HCT116 (cell line): ENCODE results near the gene CLPTM1L. TPM values are rescaled to one million over a fixed set of nuclear protein-coding genes. Genes with fewer than 3 reads are reported as not detected.

Source experiments
- ATAC-seq: fragments of 200-7000 bp; cut with Tn5 transposase; 2 replicates; pipeline ENCODE4 v1.9.1; 2020; ENCODE audit warnings: mild to moderate bottlenecking, moderate library complexity
- BruUV-seq: library from RNA; stranded (reverse); fragments of 400-500 nt; replicated peaks from 2 replicates; lab custom pipeline; 2021; lab: Mats Ljungman, UMichigan
- CTCF ChIA-PET: fragments of 300-600 bp; sonication (Branson Sonifier 250); formaldehyde crosslinking; loops from one replicate; lab custom pipeline; 2021; ENCODE audit warnings: antibody characterized with exemption; lab: Charles Lee
- POLR2A ChIA-PET: fragments of 300-600, 350-600 bp; sonication (Branson Sonifier 250); formaldehyde crosslinking; loops from one replicate; lab custom pipeline; 2021; ENCODE audit warnings: antibody characterized with exemption; lab: Charles Lee
- RAD21 ChIA-PET, 2 experiments: fragments of 300-600 bp; sonication (Branson Sonifier 250); formaldehyde crosslinking; loops; one replicate each; lab custom pipeline; 2023; ENCODE audit warnings: low total read pairs in 2 of 2; ENCODE audit not compliant: uncharacterized antibody in 2 of 2, unreplicated experiment in 2 of 2, low non-redundant PET in 1 of 2; lab: Charles Lee
- DNase-seq: peaks from one replicate; pipeline ENCODE4 v3.0.0-alpha.2; 2010; ENCODE audit warnings: low read depth, low spot score
- H2AFZ ChIP-seq: fragments of 200-600 bp; shearing (Covaris generic), sonication (generic); 2 replicates; pipeline ENCODE4 v1.6.1; 2017; ENCODE audit warnings: low read depth, mixed run types, mixed read lengths, antibody characterized with exemption, low read length; ENCODE audit not compliant: poor library complexity, severe bottlenecking
- H3K27ac ChIP-seq: 2 replicates; pipeline ENCODE4 v1.5.1; 2012; ENCODE audit warnings: low read depth, low read length
- H3K27me3 ChIP-seq: fragments of 200-600 bp; sonication (generic); 2 replicates; pipeline ENCODE4 v1.6.1; 2016; ENCODE audit warnings: mixed run types, low read length, mixed read lengths; ENCODE audit not compliant: insufficient read depth
- H3K36me3 ChIP-seq, 2 experiments: fragments of 200-500 bp in 1 of 2; fragments of 200-600 bp in 1 of 2; sonication (Bioruptor generic) in 1 of 2; sonication (generic) in 1 of 2; 2 replicates each; pipeline versions ENCODE4 v1.5.1 to v1.6.1; 2014 to 2016; ENCODE audit warnings: low read length in 2 of 2, inconsistent platforms in 1 of 2, mixed read lengths in 1 of 2, mixed run types in 1 of 2; ENCODE audit not compliant: insufficient read depth in 2 of 2, control insufficient read depth in 1 of 2
- H3K4me1 ChIP-seq, 2 experiments: fragments of 200-600 bp in 1 of 2; sonication (generic) in 1 of 2; 2 replicates each; pipeline versions ENCODE4 v1.5.1 to v1.6.1; 2012 to 2017; ENCODE audit warnings: low read length in 2 of 2, inconsistent platforms in 1 of 2, mild to moderate bottlenecking in 1 of 2, mixed read lengths in 1 of 2, mixed run types in 1 of 2, moderate library complexity in 1 of 2; ENCODE audit not compliant: insufficient read depth in 2 of 2, control insufficient read depth in 1 of 2
- H3K4me2 ChIP-seq: fragments of 200-600 bp; sonication (generic); 2 replicates; pipeline ENCODE4 v1.6.1; 2017; ENCODE audit warnings: mixed run types, low read length, mixed read lengths
- H3K4me3 ChIP-seq, 2 experiments: fragments of 200-600 bp in 1 of 2; sonication (generic) in 1 of 2; replicated peaks in 1 of 2; 2 replicates each; pipeline ENCODE4 v1.5.1; 2011 to 2016; ENCODE audit warnings: low read length in 2 of 2, control low read depth in 1 of 2, low read depth in 1 of 2, mild to moderate bottlenecking in 1 of 2, mixed read lengths in 1 of 2, mixed run types in 1 of 2
- H3K79me2 ChIP-seq: fragments of 200-600 bp; sonication (generic); 2 replicates; pipeline ENCODE4 v1.6.1; 2017; ENCODE audit warnings: mild to moderate bottlenecking, mixed run types, low read length, moderate library complexity, mixed read lengths; ENCODE audit not compliant: insufficient read depth
- H3K9ac ChIP-seq: fragments of 200-600 bp; sonication (generic); 2 replicates; pipeline ENCODE4 v1.6.1; 2016; ENCODE audit warnings: low read length, mixed read lengths
- H3K9me2 ChIP-seq: fragments of 200-600 bp; sonication (generic), shearing (Covaris generic); 2 replicates; pipeline ENCODE4 v1.6.1; 2017; ENCODE audit warnings: mixed run types, mild to moderate bottlenecking, moderate library complexity; ENCODE audit not compliant: insufficient read depth
- H3K9me3 ChIP-seq, 2 experiments: fragments of 200-500 bp in 1 of 2; fragments of 200-600 bp in 1 of 2; sonication (Bioruptor generic) in 1 of 2; sonication (generic) in 1 of 2; 2 replicates each; pipeline ENCODE4 v1.6.1; 2014 to 2017; ENCODE audit warnings: low read length in 2 of 2, mixed read lengths in 2 of 2, inconsistent platforms in 1 of 2, low read depth in 1 of 2, mild to moderate bottlenecking in 1 of 2, mixed run types in 1 of 2, moderate library complexity in 1 of 2; ENCODE audit not compliant: control insufficient read depth in 1 of 2, insufficient read depth in 1 of 2
- H4K20me1 ChIP-seq: fragments of 200-600 bp; sonication (generic), shearing (Covaris generic); 2 replicates; pipeline ENCODE4 v1.6.1; 2017; ENCODE audit warnings: mixed run types, mild to moderate bottlenecking, moderate library complexity; ENCODE audit not compliant: insufficient read depth
- ATF3 ChIP-seq: IDR thresholded peaks from 2 replicates; pipeline ENCODE4 v1.6.1; 2012
- EGR1 ChIP-seq: IDR thresholded peaks from 2 replicates; pipeline ENCODE4 v1.6.1; 2012; ENCODE audit warnings: low read depth
- ELF1 ChIP-seq: IDR thresholded peaks from 2 replicates; pipeline ENCODE4 v1.6.1; 2012; ENCODE audit warnings: low read depth, borderline replicate concordance
- EZH2 ChIP-seq: fragments of 200-600 bp; sonication (generic); IDR thresholded peaks from 2 replicates; pipeline ENCODE4 v1.6.1; 2017; ENCODE audit warnings: antibody characterized with exemption, mixed run types
- EZH2phosphoT487 ChIP-seq: fragments of 200-600 bp; IDR thresholded peaks from 2 replicates; pipeline ENCODE4 v1.6.1; 2018; ENCODE audit warnings: antibody characterized with exemption, borderline replicate concordance
- FOSL1 ChIP-seq: IDR thresholded peaks from 2 replicates; pipeline ENCODE4 v1.6.1; 2012; ENCODE audit warnings: low read depth
- JUND ChIP-seq: IDR thresholded peaks from 2 replicates; pipeline ENCODE4 v1.6.1; 2012
- MAX ChIP-seq: IDR thresholded peaks from 2 replicates; pipeline ENCODE4 v1.6.1; 2012
- POLR2AphosphoS5 ChIP-seq: IDR thresholded peaks from 2 replicates; pipeline ENCODE4 v1.6.1; 2011; ENCODE audit warnings: mild to moderate bottlenecking, low read depth, low read length, moderate library complexity
- SIN3A ChIP-seq: IDR thresholded peaks from 2 replicates; pipeline ENCODE4 v1.6.1; 2012; ENCODE audit warnings: low read depth
- SRF ChIP-seq: IDR thresholded peaks from 2 replicates; pipeline ENCODE4 v1.6.1; 2012; ENCODE audit warnings: low read depth
- TCF7L2 ChIP-seq: IDR thresholded peaks from 2 replicates; pipeline ENCODE4 v1.7.0; 2011; ENCODE audit warnings: borderline replicate concordance, inconsistent platforms; ENCODE audit not compliant: insufficient read depth, insufficient read length; ENCODE audit errors: extremely low read depth
- ZBTB33 ChIP-seq: IDR thresholded peaks from 2 replicates; pipeline ENCODE4 v1.6.1; 2011; ENCODE audit warnings: mild to moderate bottlenecking, low read length, moderate library complexity; ENCODE audit not compliant: insufficient replicate concordance; ENCODE audit errors: extremely low read depth
- ZFX ChIP-seq: fragments of 450-650 bp; IDR thresholded peaks from 2 replicates; pipeline ENCODE4 v1.6.1; 2017
- ZNF274 ChIP-seq: fragments of 200-500 bp; sonication (Bioruptor generic); IDR thresholded peaks from 2 replicates; pipeline ENCODE4 v1.6.1; 2014; ENCODE audit warnings: mild to moderate bottlenecking, low read depth, low read length, inconsistent platforms
- intact Hi-C: fragments of 100-400 bp; cut with micrococcal nuclease; formaldehyde crosslinking; loops from 2 replicates; pipeline ENCODE4 v1.10.0; 2022
- total RNA-seq: library from RNA; stranded (reverse); gene quantifications from one replicate; pipeline ENCODE4 v1.2.1, GENCODE V29; 2021; ENCODE audit not compliant: unreplicated experiment

The CLPTM1L gene
- total RNA-seq, 1 experiment from 2014 or later, result 98.4 TPM

- no peaks in the 10 kb centered on the region for H3K9me2 ChIP-seq
- no peaks in the 10 kb centered on the region for H3K79me2 ChIP-seq
- DNase-seq, result no peak
- no TSS peak for BruUV-seq
- RAD21 ChIA-PET, result no interaction called here
- H3K36me3 ChIP-seq, result no peaks in the 10 kb centered on the region
- no peak overlapping the region for H3K27ac ChIP-seq
- no peak overlapping the region for H2AFZ ChIP-seq
- peaks cover 5 to 7% of the 10 kb centered on the region in 2 experiments; a peak in 3 of 4 replicates for H3K4me1 ChIP-seq
- ATAC-seq, result no peak
- CTCF ChIA-PET, result no interaction called here
- no peaks in the 10 kb centered on the region for H4K20me1 ChIP-seq
- peaks cover 42% of the 10 kb centered on the region; the same call in 1 of the 2 replicates for H3K27me3 ChIP-seq
- H3K4me3 ChIP-seq, result no peak overlapping the region
- H3K9me3 ChIP-seq, result no peaks in the 10 kb centered on the region
- POLR2A ChIA-PET, result no interaction called here
- no peak overlapping the region for H3K4me2 ChIP-seq
- intact Hi-C loops, result no loop called here
- TF ChIP-seq ELF1, result no peak
- TF ChIP-seq, all 23 proteins: peak for 0
- no peak overlapping the region for H3K9ac ChIP-seq
Measured at GRCh38 chr5:1390861-1391600, 46.1 kb upstream of the CLPTM1L start.

GRCh38 chr5:1390333-1390732 is 45.4 kb upstream of the CLPTM1L start:
- Histone ChIP-seq H4K20me1 (no peaks in the 10 kb centered on the region), H3K4me2 (no peak overlapping the region), H3K79me2 (no peaks in the 10 kb centered on the region), H3K9ac (no peak overlapping the region), H3K27me3 (peaks cover 35% of the 10 kb centered on the region; the same call in 1 of the 2 replicates), H3K27ac (no peak overlapping the region), H2AFZ (no peak overlapping the region), H3K4me1 (peaks cover 8 to 14% of the 10 kb centered on the region in 2 experiments; a peak in 3 of 4 replicates), H3K9me2 (no peaks in the 10 kb centered on the region), H3K4me3 (no peak overlapping the region), H3K9me3 (no peaks in the 10 kb centered on the region), H3K36me3 (no peaks in the 10 kb centered on the region)
- intact Hi-C loops, result no loop called here
- BruUV-seq, result no TSS peak
- RAD21 ChIA-PET, result no interaction called here
- TF ChIP-seq TCF7L2 (no peak), MAX (no peak), FOSL1 (no peak), SIN3A (no peak), EZH2 (no peak), EGR1 (no peak), JUND (no peak), ZBTB33 (no peak), POLR2AphosphoS5 (no peak), ZFX (no peak), SRF (no peak), ELF1 (no peak), ZNF274 (no peak), EZH2phosphoT487 (no peak), ATF3 (no peak)
- CTCF ChIA-PET, result no interaction called here
- no peak for DNase-seq
- POLR2A ChIA-PET, result no interaction called here
- ATAC-seq, result no peak
